Activated naive CD8-positive, alpha-beta T cell treated with anti-CD3 and anti-CD28 coated beads, Interleukin-2, amount 10 ng/mL, durations not matched to agents 7 days and 5 days (primary cell): Measurements from ENCODE around the gene SMURF1. TPM values are rescaled to one million over a fixed set of nuclear protein-coding genes. Genes with fewer than 3 reads are reported as not detected.
A peak's percentile ranks its signal among the peaks of the same experiment; 100 is the strongest.

ENCODE experiments used
- ATAC-seq: fragments of 150-1000 bp; cut with Tn5 transposase; one replicate; pipeline ENCODE4 v1.10.0; 2021; ENCODE audit warnings: low read depth, moderate library complexity
- POLR2A ChIA-PET: fragments of 350-600 bp; sonication (Branson Sonifier 250); formaldehyde crosslinking; loops from one replicate; lab custom pipeline; 2021; ENCODE audit warnings: antibody characterized with exemption; lab: Charles Lee
- DNase-seq: peaks from one replicate; pipeline ENCODE4 v3.0.0; 2021
- H3K27ac Mint-ChIP-seq: one replicate; pipeline ENCODE4 v1.8.0; 2022; ENCODE audit warnings: mild to moderate bottlenecking, mixed read lengths
- H3K27me3 Mint-ChIP-seq: one replicate; pipeline ENCODE4 v1.8.0; 2022; ENCODE audit warnings: mild to moderate bottlenecking, moderate library complexity, mixed read lengths
- H3K36me3 Mint-ChIP-seq: one replicate; pipeline ENCODE4 v1.8.0; 2021; ENCODE audit warnings: mild to moderate bottlenecking, mixed read lengths
- H3K4me1 Mint-ChIP-seq: one replicate; pipeline ENCODE4 v1.8.0; 2021; ENCODE audit warnings: mixed read lengths
- H3K4me3 Mint-ChIP-seq: one replicate; pipeline ENCODE4 v1.8.0; 2022; ENCODE audit warnings: mild to moderate bottlenecking, moderate library complexity, mixed read lengths
- H3K9me3 Mint-ChIP-seq: one replicate; pipeline ENCODE4 v1.8.0; 2021; ENCODE audit warnings: mixed read lengths
- total RNA-seq, 2 experiments: library from RNA; stranded (reverse); gene quantifications; one replicate each; pipeline ENCODE4 v1.2.3, GENCODE V29; 2021

The SMURF1 gene
- total RNA-seq, 2 experiments from 2014 or later, result 15.1 to 16.2 TPM

GRCh38 chr7:99000904-99001465 lies 142.9 kb downstream of the SMURF1 start:
- Mint-ChIP-seq H3K4me3 (peak overlapping the region; percentile 62), H3K4me1 (peaks cover 24% of the 10 kb centered on the region), H3K27me3 (no peaks in the 10 kb centered on the region), H3K9me3 (no peaks in the 10 kb centered on the region), H3K27ac (peak overlapping the region; percentile 82), H3K36me3 (peaks cover 20% of the 10 kb centered on the region)
- peak; percentile 80 for ATAC-seq
- POLR2A ChIA-PET, result interaction anchor here (1.3 to 2.6 kb wide), 3 partner anchors 10 to 13 kb away, joined by 3 to 11 read pairs (median 3); no protein-coding TSS in a partner anchor
- DNase-seq, result no peak

- Mint-ChIP-seq H3K4me3 (no peak overlapping the region), H3K36me3 (peaks cover 26% of the 10 kb centered on the region), H3K27me3 (no peaks in the 10 kb centered on the region), H3K27ac (peak overlapping the region; percentile 82), H3K4me1 (peaks cover 29% of the 10 kb centered on the region), H3K9me3 (no peaks in the 10 kb centered on the region)
- no peak for DNase-seq
- POLR2A ChIA-PET, result interaction anchor here (1.4 to 2.6 kb wide), 2 partner anchors 9 to 11 kb away, joined by 3 to 11 read pairs; no protein-coding TSS in a partner anchor
- ATAC-seq, result no peak
These were observed 143.6 kb downstream of the SMURF1 start for GRCh38 chr7:99000196-99000903.

- Mint-ChIP-seq H3K27me3 (no peaks in the 10 kb centered on the region), H3K4me3 (no peak overlapping the region), H3K9me3 (no peaks in the 10 kb centered on the region), H3K4me1 (peaks cover 29% of the 10 kb centered on the region), H3K27ac (no peak overlapping the region), H3K36me3 (peaks cover 26% of the 10 kb centered on the region)
- ATAC-seq (no peak), DNase-seq (no peak)
- POLR2A ChIA-PET, result interaction anchor here (0.6 to 2.1 kb wide), 2 partner anchors 10 to 119 kb away, joined by 3 to 4 read pairs; no protein-coding TSS in a partner anchor
These were observed 144.8 kb downstream of the SMURF1 start for GRCh38 chr7:98998821-98999725.

GRCh38 chr7:98997846-98998245 lies 146.1 kb downstream of the SMURF1 start:
- DNase-seq (no peak), ATAC-seq (no peak)
- no peak overlapping the region for H3K27ac Mint-ChIP-seq
- H3K4me3 Mint-ChIP-seq, result no peak overlapping the region
- no peaks in the 10 kb centered on the region for H3K9me3 Mint-ChIP-seq
- H3K27me3 Mint-ChIP-seq, result no peaks in the 10 kb centered on the region
- H3K4me1 Mint-ChIP-seq, result peaks cover 29% of the 10 kb centered on the region
- POLR2A ChIA-PET, result interaction anchor here (2.1 kb wide), 1 partner anchor 9 kb away, joined by 4 read pairs; no protein-coding TSS in a partner anchor
- peaks cover 26% of the 10 kb centered on the region for H3K36me3 Mint-ChIP-seq

GRCh38 chr7:98996150-98996552 lies 147.8 kb downstream of the SMURF1 start:
- H3K27me3 Mint-ChIP-seq, result no peaks in the 10 kb centered on the region
- POLR2A ChIA-PET, result no interaction called here
- no peak overlapping the region for H3K4me3 Mint-ChIP-seq
- peak overlapping the region; percentile 56 for H3K27ac Mint-ChIP-seq
- DNase-seq, result no peak
- peaks cover 20% of the 10 kb centered on the region for H3K4me1 Mint-ChIP-seq
- no peaks in the 10 kb centered on the region for H3K9me3 Mint-ChIP-seq
- peaks cover 32% of the 10 kb centered on the region for H3K36me3 Mint-ChIP-seq
- ATAC-seq, result peak; percentile 66

GRCh38 chr7:98995523-98996149 lies 148.3 kb downstream of the SMURF1 start:
- Mint-ChIP-seq H3K27me3 (no peaks in the 10 kb centered on the region), H3K27ac (peak overlapping the region; percentile 56), H3K9me3 (no peaks in the 10 kb centered on the region), H3K4me3 (no peak overlapping the region), H3K36me3 (peaks cover 31% of the 10 kb centered on the region), H3K4me1 (peaks cover 15% of the 10 kb centered on the region)
- DNase-seq, result no peak
- no peak for ATAC-seq
- POLR2A ChIA-PET, result no interaction called here

- peaks cover 33% of the 10 kb centered on the region for H3K36me3 Mint-ChIP-seq
- POLR2A ChIA-PET, result no interaction called here
These were observed 148.8 kb downstream of the SMURF1 start for GRCh38 chr7:98995111-98995510.

GRCh38 chr7:98994046-98994944 lies 149.6 kb downstream of the SMURF1 start:
- ATAC-seq (no peak), DNase-seq (no peak)
- peaks cover 20% of the 10 kb centered on the region for H3K4me1 Mint-ChIP-seq
- no peaks in the 10 kb centered on the region for H3K9me3 Mint-ChIP-seq
- no peak overlapping the region for H3K4me3 Mint-ChIP-seq
- no peaks in the 10 kb centered on the region for H3K27me3 Mint-ChIP-seq
- no peak overlapping the region for H3K27ac Mint-ChIP-seq
- POLR2A ChIA-PET, result no interaction called here
- H3K36me3 Mint-ChIP-seq, result peaks cover 34% of the 10 kb centered on the region

More at GRCh38 chr7:98995111-98995510, 148.8 kb downstream of the SMURF1 start:
- Mint-ChIP-seq H3K4me1 (peaks cover 19% of the 10 kb centered on the region), H3K9me3 (no peaks in the 10 kb centered on the region), H3K27ac (no peak overlapping the region), H3K4me3 (no peak overlapping the region), H3K27me3 (no peaks in the 10 kb centered on the region)
- DNase-seq (no peak), ATAC-seq (no peak)

GRCh38 chr7:98993024-98993897 lies 150.6 kb downstream of the SMURF1 start:
- DNase-seq, result no peak
- H3K27ac Mint-ChIP-seq, result no peak overlapping the region

GRCh38 chr7:98992076-98992475 lies 151.8 kb downstream of the SMURF1 start:
- POLR2A ChIA-PET, result no interaction called here
- Mint-ChIP-seq H3K4me3 (no peak overlapping the region), H3K4me1 (peaks cover 38% of the 10 kb centered on the region), H3K27me3 (no peaks in the 10 kb centered on the region), H3K36me3 (peaks cover 46% of the 10 kb centered on the region), H3K27ac (peak overlapping the region; percentile 52), H3K9me3 (no peaks in the 10 kb centered on the region)
- DNase-seq, result no peak
- no peak for ATAC-seq

More at GRCh38 chr7:98993024-98993897, 150.6 kb downstream of the SMURF1 start:
- peaks cover 28% of the 10 kb centered on the region for H3K4me1 Mint-ChIP-seq
- no peaks in the 10 kb centered on the region for H3K9me3 Mint-ChIP-seq
- no peaks in the 10 kb centered on the region for H3K27me3 Mint-ChIP-seq
- no peak for ATAC-seq
- POLR2A ChIA-PET, result no interaction called here
- peaks cover 36% of the 10 kb centered on the region for H3K36me3 Mint-ChIP-seq
- no peak overlapping the region for H3K4me3 Mint-ChIP-seq

GRCh38 chr7:98991141-98991540 lies 152.8 kb downstream of the SMURF1 start:
- DNase-seq (no peak), ATAC-seq (no peak)
- Mint-ChIP-seq H3K27ac (no peak overlapping the region), H3K4me3 (no peak overlapping the region), H3K27me3 (no peaks in the 10 kb centered on the region), H3K36me3 (peaks cover 54% of the 10 kb centered on the region), H3K4me1 (peaks cover 37% of the 10 kb centered on the region), H3K9me3 (peaks cover 2% of the 10 kb centered on the region)
- POLR2A ChIA-PET, result interaction anchor here (0.7 kb wide), 1 partner anchor 10 kb away, joined by 3 read pairs; no protein-coding TSS in a partner anchor
